ENCODE results near the gene GFY.

GFY gene

GRCh38 chr19:49403404-49404187 lies 21.6 kb upstream of the GFY start (continued):
- TF ChIP-seq ZNF169 (tag by site-specific recombination; IDR thresholded peaks at IDR 0.05): no peak
- no peak for TF ChIP-seq ZNF571 (tag by site-specific recombination; IDR thresholded peaks at IDR 0.05)
- no peak for TF ChIP-seq ZNF792 (tag by site-specific recombination; IDR thresholded peaks at IDR 0.05)
- TF ChIP-seq KLF8 (tag by site-specific recombination; IDR thresholded peaks at IDR 0.05): peak; percentile 76
- TF ChIP-seq PRDM10 (tag by site-specific recombination; IDR thresholded peaks at IDR 0.05): 0 out of 2 replicates have a peak, but pooled peaks have one; percentile 56
- no peak for TF ChIP-seq REPIN1 (tag by site-specific recombination; IDR thresholded peaks at IDR 0.05; ENCODE audit: low read depth)
- peak; percentile 51 for TF ChIP-seq ZBTB20 (tag by site-specific recombination; IDR thresholded peaks at IDR 0.05)
- TF ChIP-seq ZNF610 (tag by site-specific recombination; IDR thresholded peaks at IDR 0.05; ENCODE audit: borderline replicate concordance): peak; percentile 63
- peak; percentile 55; the same call in 1 of the 2 replicates for TF ChIP-seq WT1 (tag by site-specific recombination; IDR thresholded peaks at IDR 0.05)
- no peak for TF ChIP-seq ZNF37A (tag by site-specific recombination; IDR thresholded peaks at IDR 0.05)
- no peak for TF ChIP-seq ZNF121 (tag by site-specific recombination; IDR thresholded peaks at IDR 0.05)
- no peak for TF ChIP-seq ZNF433 (tag by site-specific recombination; IDR thresholded peaks at IDR 0.05; ENCODE audit: low read depth)
- no peak for TF ChIP-seq ZNF555 (tag by site-specific recombination; conservative IDR thresholded peaks at IDR 0.05)
- TF ChIP-seq ZNF221 (tag by site-specific recombination; IDR thresholded peaks at IDR 0.05; ENCODE audit: borderline replicate concordance): no peak
- no peak for TF ChIP-seq ZNF23 (tag by site-specific recombination; IDR thresholded peaks at IDR 0.05; ENCODE audit: borderline replicate concordance)
- TF ChIP-seq ZFP41 (tag by site-specific recombination; IDR thresholded peaks at IDR 0.05; ENCODE audit: borderline replicate concordance): no peak
- TF ChIP-seq ZFP3 (tag by site-specific recombination; IDR thresholded peaks at IDR 0.05; ENCODE audit: low read depth): no peak
- no peak for TF ChIP-seq GLI4 (tag by site-specific recombination; IDR thresholded peaks at IDR 0.05)
- TF ChIP-seq ZXDB (tag by site-specific recombination; IDR thresholded peaks at IDR 0.05): peak; percentile 65
- no peak for TF ChIP-seq AEBP2 (tag by site-specific recombination; IDR thresholded peaks at IDR 0.05; ENCODE audit: borderline replicate concordance)
- TF ChIP-seq ZNF19 (tag by site-specific recombination; IDR thresholded peaks at IDR 0.05; ENCODE audit: low read depth): no peak
- TF ChIP-seq ZNF776 (tag by site-specific recombination; IDR thresholded peaks at IDR 0.05; ENCODE audit: borderline replicate concordance): no peak
- TF ChIP-seq TSHZ1 (tag by site-specific recombination; IDR thresholded peaks at IDR 0.05; ENCODE audit: borderline replicate concordance): no peak
- no peak for TF ChIP-seq ZNF214 (tag by site-specific recombination; IDR thresholded peaks at IDR 0.05; ENCODE audit: borderline replicate concordance)
- TF ChIP-seq ZNF473 (tag by site-specific recombination; IDR thresholded peaks at IDR 0.05): no peak
- TF ChIP-seq ZNF16 (tag by site-specific recombination; IDR thresholded peaks at IDR 0.05; ENCODE audit: low read depth): no peak
- no peak for TF ChIP-seq KLF1 (tag by site-specific recombination; IDR thresholded peaks at IDR 0.05)
- TF ChIP-seq ZNF704 (tag by site-specific recombination; IDR thresholded peaks at IDR 0.05): no peak
- TF ChIP-seq MYNN (tag by site-specific recombination; IDR thresholded peaks at IDR 0.05; ENCODE audit: borderline replicate concordance): no peak
- no peak for TF ChIP-seq HOXC10 (CRISPR knock-in tag; IDR thresholded peaks at IDR 0.05)
- peak; percentile 97 for TF ChIP-seq TRIM28 (IDR thresholded peaks at IDR 0.05; ENCODE audit: borderline replicate concordance, low read length)
